A673 (cell line): ENCODE measurements around the gene CXCL12. TPM values are rescaled to one million over a fixed set of nuclear protein-coding genes. Genes with fewer than 3 reads are reported as not detected.

Source experiments
- BruUV-seq: library from RNA; stranded (reverse); fragments of 400-500 nt; replicated peaks from 2 replicates; lab custom pipeline; 2021; lab: Mats Ljungman, UMichigan
- CTCF ChIA-PET: fragments of 300-600 bp; sonication (Branson Sonifier 250); formaldehyde crosslinking; loops from one replicate; lab custom pipeline; 2022; ENCODE audit warnings: antibody characterized with exemption; lab: Charles Lee
- POLR2A ChIA-PET: fragments of 300-600 bp; sonication (Branson Sonifier 250); formaldehyde crosslinking; loops from one replicate; lab custom pipeline; 2022; ENCODE audit warnings: antibody characterized with exemption; ENCODE audit not compliant: low non-redundant PET; lab: Charles Lee
- DNase-seq: peaks from one replicate; pipeline ENCODE4 v3.0.0-alpha.2; 2015; ENCODE audit warnings: low spot score
- H3K27ac ChIP-seq: fragments of 200-600 bp; sonication (generic); 2 replicates; pipeline ENCODE4 v1.5.1; 2016; ENCODE audit warnings: mixed run types, low read depth, mild to moderate bottlenecking, mixed read lengths, antibody characterized with exemption, low read length; ENCODE audit not compliant: poor library complexity, severe bottlenecking
- H3K27me3 ChIP-seq: fragments of 200-600 bp; sonication (generic); replicated peaks from 2 replicates; pipeline ENCODE4 v1.6.1; 2017; ENCODE audit warnings: mixed run types, low read depth, mild to moderate bottlenecking, mixed read lengths, antibody characterized with exemption, low read length; ENCODE audit not compliant: insufficient read depth, poor library complexity
- H3K36me3 ChIP-seq: fragments of 200-600 bp; sonication (generic); 2 replicates; pipeline ENCODE4 v1.6.1; 2016; ENCODE audit warnings: mixed run types, mild to moderate bottlenecking, mixed read lengths, antibody characterized with exemption, low read length; ENCODE audit not compliant: insufficient read depth, poor library complexity, severe bottlenecking
- H3K4me1 ChIP-seq: fragments of 200-600 bp; sonication (generic); 2 replicates; pipeline ENCODE4 v1.6.1; 2017; ENCODE audit warnings: mixed run types, mild to moderate bottlenecking, mixed read lengths, antibody characterized with exemption, low read length; ENCODE audit not compliant: insufficient read depth, poor library complexity, severe bottlenecking
- H3K4me3 ChIP-seq: fragments of 200-600 bp; sonication (generic); 2 replicates; pipeline ENCODE4 v1.5.1; 2016; ENCODE audit warnings: low read depth, mixed run types, mild to moderate bottlenecking, mixed read lengths, low read length; ENCODE audit not compliant: poor library complexity, severe bottlenecking
- H3K9me3 ChIP-seq: fragments of 200-600 bp; sonication (generic); 2 replicates; pipeline ENCODE4 v1.6.1; 2016; ENCODE audit warnings: mixed run types, low read depth, mild to moderate bottlenecking, mixed read lengths, antibody characterized with exemption, low read length; ENCODE audit not compliant: poor library complexity, severe bottlenecking
- EZH2 ChIP-seq: fragments of 200-600 bp; sonication (generic); IDR thresholded peaks from 2 replicates; pipeline ENCODE4 v1.6.1; 2017; ENCODE audit warnings: borderline replicate concordance, low read depth, mild to moderate bottlenecking, mixed read lengths, antibody characterized with exemption, low read length; ENCODE audit not compliant: poor library complexity, severe bottlenecking
- intact Hi-C: fragments of 100-400 bp; cut with micrococcal nuclease; formaldehyde crosslinking; loops from one replicate; pipeline ENCODE4 v1.10.0; 2022; ENCODE audit not compliant: unreplicated experiment
- total RNA-seq: library from RNA; stranded (reverse); gene quantifications from 2 replicates; pipeline ENCODE4 v1.2.3, GENCODE V29; 2021
- TF ChIP-seq, protein P1 (sequence below): fragments of 300-800, 200-600 bp; sonication (generic); conservative IDR thresholded peaks from 2 replicates; pipeline ENCODE4 v1.5.1; 2017; ENCODE audit warnings: low read depth, mild to moderate bottlenecking, antibody characterized with exemption, low read length, moderate library complexity, mixed read lengths

Gene CXCL12
- total RNA-seq, 1 experiment from 2014 or later = 0.30 TPM

DNA sequence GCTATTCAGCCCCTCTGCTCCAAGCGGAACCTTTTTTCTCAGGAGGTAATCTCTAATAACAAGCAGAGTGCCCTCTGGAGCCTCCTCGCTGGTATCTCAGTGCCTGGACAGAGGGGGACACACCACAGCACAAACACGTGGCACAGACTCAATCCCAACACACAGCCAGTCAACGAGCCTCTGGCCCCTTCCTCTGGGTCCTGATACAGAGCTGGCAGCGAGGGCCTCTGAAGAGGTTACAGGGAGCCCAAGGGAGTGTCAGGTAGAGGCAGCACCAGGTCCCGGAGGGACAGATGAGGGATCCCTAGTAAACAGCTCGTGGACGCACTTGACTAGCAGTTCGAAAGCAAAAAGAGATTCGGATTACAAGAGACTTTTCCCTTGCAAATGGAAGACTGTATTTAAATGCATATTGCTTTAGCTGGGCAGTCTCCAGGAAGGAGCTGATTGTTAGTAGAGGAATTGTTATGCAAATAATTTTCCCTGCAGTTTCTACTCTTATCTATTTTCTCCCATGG is 14.1 kb downstream of the CXCL12 start:
- ChIA-PET POLR2A (no interaction called here), CTCF (no interaction called here)
- intact Hi-C loops = no loop called here
- H3K9me3 ChIP-seq = no peaks in the 10 kb centered on the region
- no peaks in the 10 kb centered on the region for H3K36me3 ChIP-seq
- H3K27ac ChIP-seq = no peak overlapping the region
- no peaks in the 10 kb centered on the region for H3K27me3 ChIP-seq
- H3K4me1 ChIP-seq = no peaks in the 10 kb centered on the region
- no peak overlapping the region for H3K4me3 ChIP-seq
- DNase-seq = no peak
- no TSS peak for BruUV-seq
- TF ChIP-seq, protein P1, sequence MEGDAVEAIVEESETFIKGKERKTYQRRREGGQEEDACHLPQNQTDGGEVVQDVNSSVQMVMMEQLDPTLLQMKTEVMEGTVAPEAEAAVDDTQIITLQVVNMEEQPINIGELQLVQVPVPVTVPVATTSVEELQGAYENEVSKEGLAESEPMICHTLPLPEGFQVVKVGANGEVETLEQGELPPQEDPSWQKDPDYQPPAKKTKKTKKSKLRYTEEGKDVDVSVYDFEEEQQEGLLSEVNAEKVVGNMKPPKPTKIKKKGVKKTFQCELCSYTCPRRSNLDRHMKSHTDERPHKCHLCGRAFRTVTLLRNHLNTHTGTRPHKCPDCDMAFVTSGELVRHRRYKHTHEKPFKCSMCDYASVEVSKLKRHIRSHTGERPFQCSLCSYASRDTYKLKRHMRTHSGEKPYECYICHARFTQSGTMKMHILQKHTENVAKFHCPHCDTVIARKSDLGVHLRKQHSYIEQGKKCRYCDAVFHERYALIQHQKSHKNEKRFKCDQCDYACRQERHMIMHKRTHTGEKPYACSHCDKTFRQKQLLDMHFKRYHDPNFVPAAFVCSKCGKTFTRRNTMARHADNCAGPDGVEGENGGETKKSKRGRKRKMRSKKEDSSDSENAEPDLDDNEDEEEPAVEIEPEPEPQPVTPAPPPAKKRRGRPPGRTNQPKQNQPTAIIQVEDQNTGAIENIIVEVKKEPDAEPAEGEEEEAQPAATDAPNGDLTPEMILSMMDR = 0 out of 2 replicates have a peak, but pooled peaks have one; percentile 17
- no peak for TF ChIP-seq EZH2

DNA sequence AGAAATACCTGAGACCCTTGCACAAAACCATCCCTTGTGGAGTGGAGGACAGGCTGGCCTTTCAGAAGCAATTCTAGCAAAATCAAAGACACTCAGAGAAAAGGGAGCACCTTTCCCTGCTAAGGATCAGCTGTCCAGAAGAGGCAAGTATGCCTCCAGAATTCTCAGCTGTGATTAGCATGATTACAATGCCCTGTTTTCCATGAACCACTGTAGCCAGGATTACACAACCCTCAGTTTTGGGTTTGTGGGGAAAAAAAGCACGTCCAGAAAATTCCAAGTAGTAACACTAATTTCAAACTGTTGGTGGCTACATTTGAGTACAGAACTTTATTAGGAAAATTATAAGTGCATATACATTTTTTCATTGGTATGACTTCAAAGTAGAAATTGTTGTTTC is 15.0 kb downstream of the CXCL12 start:
- ChIA-PET CTCF (no interaction called here), POLR2A (no interaction called here)
- no peak overlapping the region for H3K4me3 ChIP-seq

DNA sequence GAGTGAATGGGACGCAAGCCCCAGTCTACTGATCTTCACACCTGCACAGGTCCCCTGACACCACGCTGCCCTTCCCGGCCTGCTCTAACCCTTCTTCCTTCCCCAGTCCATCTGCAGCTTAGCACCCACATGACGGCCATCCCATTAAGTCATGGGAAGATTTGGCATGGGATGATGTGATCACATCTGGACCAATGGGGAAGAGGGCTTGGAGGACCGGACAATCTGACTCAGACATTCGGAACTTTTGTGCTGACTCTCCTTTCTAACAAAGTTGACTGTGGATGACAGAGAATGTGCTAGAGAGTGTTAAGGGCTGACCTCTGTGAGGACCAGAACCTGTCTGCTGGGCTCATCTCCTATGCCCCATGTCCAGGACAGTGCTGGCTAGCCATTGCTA is 15.6 kb downstream of the CXCL12 start:
- intact Hi-C loops = no loop called here
- ChIA-PET CTCF (no interaction called here), POLR2A (no interaction called here)
- H3K4me1 ChIP-seq = no peaks in the 10 kb centered on the region
- H3K4me3 ChIP-seq = no peak overlapping the region
- no peaks in the 10 kb centered on the region for H3K36me3 ChIP-seq
- no peak overlapping the region for H3K27ac ChIP-seq
- TF ChIP-seq, protein P1 = no peak
- TF ChIP-seq EZH2 = no peak
- DNase-seq = no peak
- H3K9me3 ChIP-seq = no peaks in the 10 kb centered on the region
- H3K27me3 ChIP-seq = no peaks in the 10 kb centered on the region
- no TSS peak for BruUV-seq

More for the DNA sequence above, 15.0 kb downstream of the CXCL12 start:
- Histone ChIP-seq H3K27ac (no peak overlapping the region), H3K9me3 (no peaks in the 10 kb centered on the region), H3K4me1 (no peaks in the 10 kb centered on the region), H3K36me3 (no peaks in the 10 kb centered on the region), H3K27me3 (no peaks in the 10 kb centered on the region)
- no TSS peak for BruUV-seq
- intact Hi-C loops = no loop called here
- no peak for DNase-seq
- no peak for TF ChIP-seq EZH2
- TF ChIP-seq, protein P1 = no peak
